ENCODE results near the gene LENG8.
"Not testable (repeated sequence)": the region's sequence is repeated elsewhere in the genome, so short reads cannot be mapped to it uniquely, and the experiment has no call there.

Gene LENG8

DNA sequence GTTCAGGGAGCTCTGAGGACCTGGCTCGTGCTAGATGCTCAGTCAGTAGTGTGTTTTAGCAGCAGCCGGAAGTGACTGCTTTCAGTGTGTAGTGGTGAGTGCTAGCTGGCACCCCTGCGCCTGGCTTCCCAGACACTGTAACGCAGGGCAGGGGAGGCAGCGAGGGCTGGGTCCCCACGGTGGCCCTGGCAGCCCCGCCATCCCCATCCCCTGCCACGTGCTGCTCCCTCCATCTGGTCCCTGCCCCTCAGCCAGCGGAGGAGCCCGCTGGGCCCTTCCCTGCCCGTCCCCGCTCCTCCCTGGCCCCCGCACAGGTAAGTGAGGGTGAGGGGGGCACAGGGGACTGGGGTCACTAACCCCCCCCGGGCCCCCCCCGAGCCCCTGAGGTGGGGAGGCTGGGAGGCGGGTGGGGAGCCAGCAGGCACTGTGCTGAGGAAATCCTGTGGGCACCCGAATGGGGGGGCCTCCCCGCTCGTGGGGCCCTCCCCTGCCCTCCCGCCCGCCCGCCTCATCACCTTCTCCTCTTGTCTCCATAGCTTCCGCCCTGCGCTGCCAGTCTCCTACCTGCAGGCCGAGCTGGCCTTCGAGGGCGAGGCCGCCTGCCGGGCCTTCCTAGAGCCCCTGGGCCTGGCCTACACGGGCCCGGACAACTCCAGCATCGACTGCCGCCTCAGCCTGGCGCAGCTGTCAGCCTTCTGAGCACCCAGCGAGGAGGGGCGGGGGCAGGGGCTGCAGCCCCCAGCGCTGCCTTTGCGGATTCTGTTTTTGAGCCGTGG is 11.4 kb downstream of the LENG8 start:
- no peak for DNase-seq

DNA sequence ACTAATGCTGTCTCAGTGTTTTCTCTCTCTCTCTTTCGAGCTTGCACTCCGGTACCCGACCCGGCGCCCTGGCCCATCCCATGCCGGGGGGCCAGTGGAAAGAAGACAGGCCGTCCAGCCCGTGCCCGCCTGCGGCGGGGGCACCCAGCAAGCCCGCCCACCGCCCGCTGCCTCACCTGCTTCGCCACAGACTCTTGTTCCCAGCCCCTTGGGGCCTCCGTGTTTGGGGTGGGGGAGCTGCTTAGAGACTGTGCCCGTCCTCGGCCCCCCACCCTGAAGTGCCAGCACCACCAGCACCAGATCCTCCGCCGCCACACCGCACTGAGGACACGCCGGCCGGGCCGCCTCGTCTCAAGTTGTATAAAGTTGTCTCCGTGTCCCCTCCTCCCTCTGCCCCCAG is 12.2 kb downstream of the LENG8 start:
- DNase-seq, result no peak

DNA sequence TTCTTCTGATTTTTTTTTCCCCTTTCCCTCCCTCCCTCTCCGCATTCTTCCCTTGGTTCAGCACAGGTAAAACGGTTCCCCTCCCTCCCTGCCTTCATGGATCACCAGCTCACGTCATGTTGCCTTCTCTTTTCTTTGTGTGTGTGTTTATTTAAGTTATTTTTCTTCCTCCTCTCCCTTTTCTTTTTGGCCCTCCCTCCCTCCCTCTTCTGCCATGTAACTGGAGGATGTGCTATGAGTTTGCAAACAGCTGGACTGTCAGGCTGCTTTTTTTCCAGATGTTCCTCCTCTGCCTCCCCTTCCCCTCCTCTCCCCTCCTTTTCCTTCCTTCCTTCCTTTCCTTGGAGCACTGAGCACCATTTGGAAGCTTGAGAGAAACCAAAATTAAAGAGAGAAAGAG is 12.6 kb downstream of the LENG8 start:
- no peak for DNase-seq

DNA sequence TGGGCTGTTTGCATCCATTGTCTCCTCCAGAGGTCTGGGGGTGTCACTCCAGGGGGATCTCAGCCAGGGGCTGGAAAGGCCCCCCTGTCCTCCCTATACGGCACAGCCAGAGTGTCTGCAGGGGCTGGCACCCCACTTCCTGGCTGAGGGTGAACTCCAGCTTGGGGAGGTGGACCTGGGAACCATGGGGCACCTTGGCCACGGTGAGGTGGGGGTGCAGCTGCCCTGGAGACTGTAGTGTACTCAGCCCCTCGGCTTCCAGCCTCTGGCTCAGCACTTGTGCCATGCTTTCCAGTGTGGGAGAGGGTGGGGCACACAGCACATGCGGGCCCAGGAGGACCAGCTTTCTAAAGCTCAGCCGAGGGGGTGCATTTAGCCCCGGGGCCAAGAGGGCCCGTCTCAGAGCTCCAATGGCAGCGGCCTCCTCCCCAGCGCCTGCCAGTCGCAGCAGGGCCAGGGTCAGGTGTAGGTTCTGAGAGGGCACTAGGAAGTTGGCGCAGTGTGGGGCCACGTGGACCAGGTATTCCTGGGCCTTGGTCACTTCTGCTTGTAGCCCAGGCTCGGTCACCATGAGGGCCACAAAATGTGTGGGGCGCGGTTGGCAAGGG is 13.2 kb downstream of the LENG8 start:
- DNase-seq, result no peak

DNA sequence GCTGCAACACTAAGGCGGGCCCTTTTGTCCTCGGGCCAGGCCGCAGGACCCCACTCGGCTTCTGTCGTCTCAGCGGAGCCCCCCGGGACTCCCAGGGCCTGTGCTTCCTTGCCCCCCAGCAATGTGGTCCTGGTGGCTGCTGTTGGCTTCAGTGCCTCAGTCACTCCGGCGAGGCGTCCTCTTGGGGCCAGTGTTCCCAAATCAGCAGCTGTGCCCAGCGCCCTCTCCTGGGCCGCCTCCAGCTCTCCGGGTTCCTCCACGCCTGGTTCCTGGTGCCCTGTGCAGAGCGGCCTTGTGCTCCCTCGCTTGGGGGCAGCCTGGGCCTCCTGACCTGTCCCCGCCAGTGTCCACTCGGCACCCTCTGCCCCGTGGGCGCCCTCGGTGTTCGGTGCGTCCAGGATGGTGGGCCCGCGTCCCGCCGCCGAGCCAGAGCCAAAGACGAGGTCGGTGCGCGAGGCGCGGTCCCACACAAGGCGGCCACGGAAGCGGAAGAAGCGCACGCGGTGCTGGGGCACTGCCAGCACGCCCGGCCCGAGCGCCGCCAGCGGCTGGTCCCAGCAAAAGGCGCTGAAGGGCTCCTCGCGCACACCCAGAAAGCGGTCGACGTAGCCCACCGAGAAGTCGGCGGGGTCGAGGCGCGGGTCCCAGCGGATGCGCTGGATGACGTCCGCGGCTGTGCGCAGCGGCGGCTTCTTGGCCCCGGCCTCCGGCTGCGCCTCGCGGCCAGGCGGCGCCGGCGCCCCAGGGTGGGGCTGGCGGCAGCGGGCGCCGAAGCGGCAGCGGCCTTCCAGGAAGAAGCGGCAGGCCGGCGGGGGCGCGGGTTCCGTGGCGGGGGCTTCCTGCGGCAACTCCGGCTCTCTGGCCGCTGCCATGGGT is 13.9 kb downstream of the LENG8 start:
- peak in 41 of 58 donors; percentile 9 to 70 (median 43) for DNase-seq

DNA sequence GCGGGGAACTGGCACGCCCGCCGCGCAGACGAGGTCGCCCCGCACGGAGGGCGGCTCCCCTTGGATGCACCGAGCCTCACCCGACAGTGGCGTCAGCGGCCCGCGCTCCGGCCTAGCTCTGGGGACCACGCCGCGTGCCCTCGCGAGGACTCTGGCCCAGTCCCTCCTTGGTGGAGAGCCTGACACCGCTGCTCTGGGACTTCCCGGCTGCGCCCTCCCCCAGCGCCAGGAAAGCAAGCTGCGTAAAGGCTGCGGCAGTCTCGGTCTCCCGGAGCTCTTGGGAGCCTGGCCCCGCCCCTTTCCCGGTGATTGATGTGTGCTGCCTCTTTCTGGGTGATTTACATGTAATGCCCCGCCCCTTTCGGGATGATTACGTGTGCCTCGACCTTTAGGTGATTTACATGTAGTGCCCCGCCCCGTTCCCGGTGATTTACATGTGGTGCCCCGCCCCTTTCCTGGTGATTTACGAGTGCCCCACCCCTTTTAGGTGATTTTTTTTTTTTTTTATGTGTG is 14.6 kb downstream of the LENG8 start, which contains the start of gene LENG9:
LENG9 (minus strand) TSS at position 248 of the 513 bp plus-strand sequence. CDS start 252 bp downstream, outside the sequence.
- peak in 55 of 58 donors; percentile 43 to 99 (median 88) for DNase-seq

DNA sequence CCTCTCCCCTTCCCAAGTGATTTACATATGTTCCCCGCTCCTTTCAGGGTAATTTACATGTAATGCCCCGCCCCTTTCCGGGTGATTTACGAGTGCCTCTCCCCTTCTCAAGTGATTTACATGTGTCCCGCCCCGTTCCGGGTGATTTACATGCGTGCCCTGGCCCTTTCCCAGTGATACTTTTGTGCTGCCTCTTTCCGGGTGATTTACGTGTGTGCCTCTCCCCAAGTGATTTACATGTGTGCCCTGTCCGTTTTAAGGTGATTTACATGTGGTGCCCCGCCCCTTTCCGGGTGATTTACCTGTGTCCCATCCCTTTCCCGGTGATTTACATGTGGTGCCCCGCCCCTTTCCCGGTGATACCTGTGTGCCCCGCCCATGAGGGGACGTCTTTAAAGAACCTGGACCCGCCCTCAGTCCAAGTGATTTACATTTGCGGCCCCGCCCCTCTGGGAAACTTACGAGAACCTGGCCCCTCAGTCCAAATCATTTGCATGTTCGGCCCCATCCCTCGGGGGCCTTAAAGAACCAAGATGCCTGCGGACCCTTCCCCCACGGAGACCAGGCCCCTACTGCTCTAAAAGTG is 15.1 kb downstream of the LENG8 start:
- peak in 52 of 58 donors; percentile 43 to 93 (median 76) for DNase-seq

DNA sequence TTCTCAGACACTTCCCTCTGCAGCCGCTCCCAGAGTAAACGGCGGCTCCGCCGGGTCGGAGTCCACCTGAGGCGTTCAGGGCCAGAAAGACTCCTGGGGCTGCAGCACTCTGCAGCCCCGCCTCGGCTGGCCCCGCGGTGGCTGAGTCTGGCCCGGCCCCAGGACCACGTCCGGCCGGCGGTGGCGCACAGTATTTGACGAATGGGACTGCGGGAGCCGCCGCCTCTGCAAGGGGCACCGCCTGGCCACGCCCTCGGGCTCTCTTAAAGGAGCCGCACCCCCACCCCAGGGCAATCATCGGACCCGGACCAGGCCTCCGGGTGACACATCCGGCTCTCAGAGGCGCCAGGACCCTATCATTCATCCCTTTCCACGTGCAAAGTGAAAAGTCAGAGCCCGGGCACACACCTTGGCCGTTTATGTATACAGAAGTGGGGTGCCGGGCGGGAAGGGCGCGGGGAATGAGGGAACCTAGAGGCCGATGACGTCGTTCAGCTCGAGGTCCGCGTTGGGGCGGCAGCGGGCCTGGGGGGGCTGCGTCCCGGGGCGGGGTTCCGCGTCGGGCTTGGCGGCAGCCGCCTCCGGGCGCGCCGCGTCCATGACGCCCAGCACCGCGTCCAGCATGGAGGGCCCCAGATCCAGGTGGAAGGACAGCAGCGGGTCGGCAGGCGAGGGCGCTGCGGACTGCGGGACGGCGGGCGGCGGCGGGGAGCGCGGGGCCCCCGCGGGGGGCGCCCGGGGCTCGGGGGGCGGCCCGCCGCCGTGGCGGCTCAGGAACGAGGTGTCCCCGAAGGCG is 15.8 kb downstream of the LENG8 start:
- peak in 56 of 58 donors; percentile 17 to 88 (median 76) for DNase-seq

DNA sequence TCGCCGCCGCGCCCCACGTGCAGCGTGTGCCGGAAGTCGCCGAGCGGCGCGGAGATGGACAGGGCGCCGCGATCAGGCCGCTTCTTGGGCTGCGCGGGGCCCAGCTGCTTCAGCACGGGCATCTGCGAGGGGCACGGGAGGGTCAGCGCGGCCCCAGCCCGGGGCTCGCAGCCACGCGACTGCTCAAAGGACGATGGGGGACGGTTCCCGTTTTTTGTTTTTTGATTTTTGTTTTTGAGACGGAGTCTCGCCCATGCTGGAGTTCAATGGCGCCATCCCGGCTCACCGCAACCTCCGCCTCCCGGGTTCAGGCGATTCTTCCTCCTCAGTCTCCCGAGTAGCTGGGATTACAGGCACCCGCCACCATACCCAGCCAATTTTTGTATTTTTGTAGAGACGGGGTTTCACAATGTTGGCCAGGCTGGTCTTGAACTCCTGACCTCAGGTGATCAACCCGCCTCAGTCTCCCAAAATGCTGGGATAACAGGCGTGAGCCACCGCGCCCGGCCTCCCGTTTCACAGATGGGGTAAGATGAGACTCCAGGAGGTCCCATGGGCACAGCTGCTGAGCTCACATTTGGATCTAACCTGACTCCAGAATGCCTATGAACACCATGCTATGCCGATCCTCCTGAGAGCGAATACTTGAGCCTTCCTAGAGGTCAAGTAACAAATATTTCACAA is 16.6 kb downstream of the LENG8 start:
- DNase-seq, result no peak

DNA sequence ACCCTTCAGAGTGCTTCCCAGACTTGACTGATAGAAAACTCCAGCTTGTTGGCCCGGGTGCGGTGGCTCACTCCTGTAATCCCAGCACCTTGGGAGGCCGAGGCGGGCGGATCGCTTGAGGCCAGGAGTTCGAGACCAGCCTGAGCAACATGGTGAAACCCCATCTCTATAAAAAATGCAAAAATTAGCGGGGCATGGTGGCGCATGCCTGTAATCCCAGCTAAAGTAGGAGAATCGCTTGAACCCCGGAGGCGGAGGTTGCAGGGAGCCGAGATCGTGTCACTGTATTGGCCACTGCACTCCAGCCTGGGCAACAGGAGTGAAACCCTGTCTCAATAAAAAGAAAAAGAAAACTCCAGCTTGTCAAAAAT is 17.1 kb downstream of the LENG8 start:
- not testable (repeated sequence) for DNase-seq

DNA sequence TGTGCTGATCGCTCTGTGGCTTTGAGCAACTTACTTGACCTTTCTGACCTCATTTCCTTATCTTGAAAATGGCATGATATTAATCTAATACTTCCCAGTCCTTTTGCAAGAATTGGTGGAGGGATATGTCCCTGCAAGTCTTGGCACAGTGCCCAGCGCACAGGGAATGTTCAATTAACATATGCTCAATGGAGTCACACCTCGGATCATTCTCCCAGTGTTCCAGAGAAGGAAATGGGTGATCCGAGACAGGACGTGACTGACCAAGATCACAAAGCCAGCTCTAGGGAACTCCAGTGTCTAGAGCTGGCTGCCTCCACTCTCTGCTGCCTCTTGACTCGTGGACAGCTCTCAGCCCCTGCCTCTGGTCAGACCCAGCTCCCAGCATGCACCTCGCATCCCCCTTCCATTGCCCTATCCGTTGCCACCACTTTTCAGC is 20.5 kb downstream of the LENG8 start:
- DNase-seq, result no peak

DNA sequence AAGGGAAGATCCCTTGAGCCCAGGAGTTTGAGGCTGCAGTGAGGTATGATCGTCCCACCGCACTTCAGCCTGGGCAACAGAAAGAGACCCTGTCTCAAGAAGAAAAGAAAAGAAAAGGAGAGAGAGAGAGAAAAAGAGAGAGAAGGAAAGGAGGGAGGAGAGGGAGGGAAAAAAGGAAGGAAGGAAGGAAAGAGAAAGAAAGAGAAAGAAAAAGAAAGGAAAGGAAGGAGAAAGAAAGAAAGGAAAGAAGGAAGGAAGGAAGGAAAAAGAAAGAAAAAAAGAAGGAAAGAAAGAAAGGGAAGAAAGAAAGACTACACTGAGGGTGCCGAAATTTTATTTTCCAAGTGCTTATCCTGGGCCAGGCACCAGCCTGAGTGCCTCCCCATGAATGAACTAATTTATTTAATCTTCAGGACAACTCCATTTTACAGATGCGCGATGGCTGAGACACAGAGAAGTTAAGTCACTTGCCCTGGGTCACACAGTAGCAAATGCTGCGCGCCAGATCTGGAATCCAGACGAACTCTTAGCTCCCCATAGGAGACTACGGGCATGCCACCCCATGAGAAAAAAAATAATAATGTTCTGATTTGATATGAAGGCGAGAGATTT is 21.4 kb downstream of the LENG8 start:
- no peak for DNase-seq

DNA sequence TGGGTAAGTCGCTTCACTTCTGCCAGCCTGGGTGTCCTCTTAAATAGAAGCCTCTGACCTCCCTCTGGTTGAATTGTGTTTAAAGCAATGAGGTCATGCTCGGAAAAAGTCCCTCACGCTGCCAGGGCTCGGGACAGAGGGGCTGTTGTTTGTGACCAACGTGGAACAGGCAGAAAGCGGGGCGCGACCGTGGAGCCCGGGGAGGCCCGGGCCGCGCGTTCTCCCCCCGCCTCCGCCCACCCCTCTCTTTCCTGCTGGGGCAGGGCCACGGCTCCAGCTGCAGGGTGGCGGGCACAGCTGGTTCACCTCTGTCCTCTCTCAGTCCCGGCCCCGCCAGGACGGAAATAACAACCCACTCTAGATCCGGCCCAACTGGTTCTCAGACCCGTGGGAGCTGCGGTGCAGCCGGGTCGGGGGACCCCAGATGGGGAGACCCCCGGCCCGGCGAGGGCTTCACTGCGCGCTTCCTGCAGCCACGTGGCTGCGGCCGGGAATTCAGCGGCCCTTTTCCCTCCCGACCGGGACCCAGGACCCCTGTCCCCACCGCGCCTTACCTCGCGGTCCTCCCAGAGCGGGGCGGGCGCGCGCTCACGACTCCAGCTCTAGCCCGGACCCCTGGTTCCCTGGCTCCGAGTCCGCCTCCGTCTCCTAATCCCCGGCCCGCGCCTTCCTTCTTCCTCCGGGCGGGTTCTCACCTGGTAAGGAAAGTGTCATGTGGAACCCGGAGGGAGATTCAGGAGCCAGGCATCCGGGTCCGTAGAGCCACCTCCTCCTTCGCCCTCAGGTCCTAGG is 22.2 kb downstream of the LENG8 start:
- peak in 30 of 58 donors; percentile 3 to 67 (median 29) for DNase-seq

DNA sequence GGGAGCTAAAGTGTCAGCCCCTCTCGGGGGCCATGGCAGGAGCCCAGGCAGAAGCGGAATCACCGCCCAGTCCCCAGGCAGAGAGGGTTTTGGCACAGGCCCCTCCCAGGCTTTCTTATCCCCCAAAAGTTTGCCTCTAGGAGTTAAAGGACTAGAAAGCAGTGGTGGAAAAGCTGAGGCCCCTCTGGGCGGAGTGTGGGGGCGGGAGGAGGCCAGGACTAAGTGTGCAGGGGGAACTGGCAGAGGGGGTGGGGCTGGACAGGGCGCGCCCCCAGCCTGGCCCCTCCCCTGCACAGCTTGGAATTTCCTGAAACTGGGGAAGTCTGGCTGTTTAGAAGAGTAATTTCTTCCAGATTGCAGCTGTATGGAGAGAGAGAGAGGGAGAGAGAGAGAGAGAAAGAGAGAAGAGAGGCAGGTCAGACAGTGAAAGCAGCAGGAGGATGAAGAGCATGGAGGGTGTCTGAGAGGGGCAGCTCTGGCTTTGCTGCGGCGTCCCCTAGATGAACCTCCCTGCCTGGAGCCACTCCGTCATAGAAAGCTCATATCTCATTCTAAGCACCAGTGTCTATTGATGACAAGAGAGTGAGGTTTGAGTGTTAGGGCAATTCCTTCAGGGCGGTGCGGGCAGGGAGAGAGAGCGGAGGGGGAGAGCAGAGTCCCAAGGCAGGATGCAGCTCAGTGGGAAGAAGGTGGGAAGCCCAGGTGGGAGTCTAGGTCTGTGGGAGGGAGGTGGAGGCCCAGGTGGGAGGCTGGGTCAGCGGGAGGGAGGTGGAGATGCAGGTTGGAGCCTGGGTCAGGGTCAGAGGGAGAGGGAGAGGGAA is 24.3 kb downstream of the LENG8 start, which contains the start of gene CDC42EP5:
CDC42EP5 (minus strand) TSS at position 226 of the 821 bp plus-strand sequence. CDS start 7,749 bp downstream, outside the sequence.
- no peak for DNase-seq

DNA sequence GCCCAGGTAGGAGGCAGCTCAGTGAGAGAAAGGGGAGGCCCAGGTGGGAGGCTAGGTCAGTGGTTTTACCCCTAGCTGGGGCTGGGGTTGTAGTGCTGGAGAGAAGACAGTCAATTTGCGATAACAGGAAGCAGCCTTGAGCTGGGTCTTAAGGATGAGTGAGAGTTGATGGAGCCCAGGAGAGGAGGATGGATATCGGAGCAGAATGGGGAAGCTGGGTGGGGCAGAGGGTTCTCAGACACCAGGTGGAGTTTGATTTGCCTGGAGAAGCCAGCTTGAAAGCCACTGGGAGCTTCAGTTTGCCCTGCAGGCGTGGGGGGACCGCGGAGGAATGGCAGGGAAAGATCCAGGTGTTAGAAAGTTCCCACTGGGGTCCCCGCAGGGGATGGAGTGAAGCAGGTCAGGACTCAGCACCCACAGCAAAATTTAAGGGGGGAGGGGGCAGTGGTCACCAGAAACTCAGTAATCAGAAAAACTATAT is 24.9 kb downstream of the LENG8 start:
- DNase-seq, result no peak

DNA sequence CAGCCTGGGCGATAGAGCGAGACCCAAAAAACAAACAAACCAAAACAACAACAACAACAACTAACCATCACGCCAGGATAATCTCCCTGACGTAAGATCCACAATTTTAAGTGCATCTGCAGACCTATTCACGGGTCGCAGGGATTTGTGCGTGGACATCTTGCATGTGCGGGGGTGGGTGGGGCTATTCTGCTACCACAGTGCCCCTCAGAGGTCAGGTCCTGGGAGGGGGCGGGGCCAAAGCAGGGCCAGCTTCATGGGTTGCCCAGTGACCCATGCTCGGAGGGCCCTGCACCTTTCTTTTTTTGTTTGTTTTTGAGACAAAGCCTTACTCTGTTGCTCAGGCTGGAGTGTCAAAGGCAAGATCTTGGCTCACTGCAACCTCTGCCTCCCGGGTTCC is 26.7 kb downstream of the LENG8 start:
- DNase-seq, result no peak

DNA sequence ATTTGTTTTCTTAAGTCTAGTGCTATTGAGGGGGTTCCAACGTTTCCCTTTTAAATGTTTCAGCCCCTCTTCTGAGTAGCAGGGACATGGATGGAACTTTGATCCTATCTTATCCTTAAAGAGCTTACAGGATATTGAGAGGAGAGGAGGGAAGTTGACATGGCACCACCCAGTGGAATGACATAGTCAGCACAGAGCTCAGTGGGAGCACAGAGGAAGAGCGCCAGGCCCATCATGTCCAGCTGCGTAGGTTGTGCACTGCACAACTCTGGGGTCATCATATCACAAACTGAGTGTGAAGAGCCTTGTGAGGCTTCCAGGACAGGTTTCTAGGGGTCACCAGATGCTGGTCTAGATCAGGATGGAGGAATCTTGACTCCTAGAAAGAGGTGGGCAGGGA is 28.7 kb downstream of the LENG8 start:
- no peak for DNase-seq
